Thoracic aorta (tissue), 2 donors: ENCODE measurements around the gene ADNP2. TPM values are rescaled to one million over a fixed set of nuclear protein-coding genes. Genes with fewer than 3 reads are reported as not detected.
"Not testable (repeated sequence)": the region's sequence is repeated elsewhere in the genome, so short reads cannot be mapped to it uniquely, and the experiment has no call there.

ENCODE experiments used
- ATAC-seq: fragments of 150-250 bp; one replicate; pipeline ENCODE4 v1.8.0; 2017; ENCODE audit warnings: low read depth; ENCODE audit not compliant: insufficient number of reproducible peaks, low FRiP score
- DNase-seq: peaks from one replicate; pipeline ENCODE4 v3.0.0-alpha.2; 2020; ENCODE audit warnings: low spot score
- H3K27ac ChIP-seq, 2 donors: fragments of 200-600 bp; sonication (generic); 1 replicate in 1 of 2; 2 replicates in 1 of 2; pipeline ENCODE4 v1.5.1; 2016; ENCODE audit warnings: mild to moderate bottlenecking in 2 of 2, moderate library complexity in 2 of 2
- H3K27me3 ChIP-seq: fragments of 200-600 bp; sonication (generic); replicated peaks from 2 replicates; pipeline ENCODE4 v1.6.0; 2016; ENCODE audit warnings: mild to moderate bottlenecking; ENCODE audit not compliant: insufficient read depth
- H3K36me3 ChIP-seq: fragments of 200-600 bp; sonication (generic); one replicate; pipeline ENCODE4 v1.5.1; 2016
- H3K4me1 ChIP-seq, 2 donors: fragments of 200-600 bp; sonication (generic); 1 replicate in 1 of 2; 2 replicates in 1 of 2; pipeline versions ENCODE4 v1.5.1 to v1.6.0; 2016; ENCODE audit warnings: low read depth in 2 of 2, mild to moderate bottlenecking in 1 of 2; ENCODE audit not compliant: control insufficient read depth in 1 of 2
- H3K4me3 ChIP-seq: fragments of 200-600 bp; sonication (generic); 2 replicates; pipeline ENCODE4 v1.5.1; 2016; ENCODE audit warnings: mild to moderate bottlenecking
- H3K9me3 ChIP-seq: fragments of 200-600 bp; sonication (generic); 2 replicates; pipeline ENCODE4 v1.5.1; 2016
- CTCF ChIP-seq: fragments of 200-600 bp; sonication (generic); IDR thresholded peaks from one replicate; pipeline ENCODE4 v1.5.1; 2019; ENCODE audit warnings: antibody characterized with exemption
- total RNA-seq, 2 donors: library from RNA; depleted of rRNA; stranded (reverse); fragments of >200 nt; gene quantifications; one replicate each; pipeline versions ENCODE4 v1.1.0 to v1.2.3, GENCODE V29; 2016

Gene ADNP2
- total RNA-seq, 2 donors from 2014 or later: 15.6 to 21.6 TPM

- DNase-seq (no peak), ATAC-seq (no peak)
- peak; percentile 42 for TF ChIP-seq CTCF
- Histone ChIP-seq H3K27me3 (no peaks in the 10 kb centered on the region), H3K36me3 (no peaks in the 10 kb centered on the region), H3K9me3 (peaks cover 4% of the 10 kb centered on the region), H3K4me3 (peak overlapping the region; percentile 55), H3K27ac (no peak overlapping the region), H3K4me1 (no peaks in the 10 kb centered on the region)
Observed at GRCh38 chr18:80159713-80160636, 50.9 kb downstream of the ADNP2 start.

GRCh38 chr18:80161781-80162417 lies 52.8 kb downstream of the ADNP2 start:
- no peak for TF ChIP-seq CTCF
- DNase-seq (no peak), ATAC-seq (no peak)
- H3K4me1 ChIP-seq: no peaks in the 10 kb centered on the region
- H3K4me3 ChIP-seq: no peak overlapping the region
- H3K27me3 ChIP-seq: no peaks in the 10 kb centered on the region
- H3K9me3 ChIP-seq: peaks cover 12% of the 10 kb centered on the region
- no peaks in the 10 kb centered on the region for H3K36me3 ChIP-seq
- no peak overlapping the region for H3K27ac ChIP-seq

GRCh38 chr18:80163183-80163582 lies 54.1 kb downstream of the ADNP2 start:
- Histone ChIP-seq H3K4me1 (no peaks in the 10 kb centered on the region), H3K27me3 (no peaks in the 10 kb centered on the region), H3K27ac (no peak overlapping the region), H3K4me3 (no peak overlapping the region), H3K9me3 (peaks cover 12% of the 10 kb centered on the region), H3K36me3 (no peaks in the 10 kb centered on the region)
- ATAC-seq (no peak), DNase-seq (no peak)
- no peak for TF ChIP-seq CTCF

- not testable (repeated sequence) for ATAC-seq, H3K36me3 ChIP-seq, H3K4me1 ChIP-seq, DNase-seq, H3K27ac ChIP-seq, H3K4me3 ChIP-seq, H3K27me3 ChIP-seq
- peaks cover 12% of the 10 kb centered on the region for H3K9me3 ChIP-seq
Observed at GRCh38 chr18:80164727-80165355, 55.8 kb downstream of the ADNP2 start.

GRCh38 chr18:80166240-80166639 lies 57.2 kb downstream of the ADNP2 start:
- DNase-seq (no peak), ATAC-seq (no peak)
- Histone ChIP-seq H3K36me3 (no peaks in the 10 kb centered on the region), H3K4me3 (no peak overlapping the region), H3K27me3 (no peaks in the 10 kb centered on the region), H3K27ac (no peak overlapping the region), H3K4me1 (peaks cover 0 to 2% of the 10 kb centered on the region in 2 donors), H3K9me3 (peaks cover 12% of the 10 kb centered on the region)
- TF ChIP-seq CTCF: no peak
